Endometrial microvascular endothelial cells (primary cell): ENCODE results near the gene PTTG1IP. TPM values are rescaled to one million over a fixed set of nuclear protein-coding genes. Genes with fewer than 3 reads are reported as not detected.
"Not testable (repeated sequence)": the region's sequence is repeated elsewhere in the genome, so short reads cannot be mapped to it uniquely, and the experiment has no call there.

Source experiments
- in situ Hi-C: cut with HindIII; loops from 2 replicates; pipeline ENCODE4 v1.10.0; 2017; ENCODE audit warnings: low sequenced_read_pairs, low pct_unique_long_range_greater_than_20kb; ENCODE audit errors: inconsistent ontology term
- total RNA-seq: library from RNA; depleted of rRNA; stranded (reverse); fragments of >200 nt; gene quantifications from one replicate; pipeline ENCODE4 v1.2.3, GENCODE V29; 2015; ENCODE audit errors: inconsistent ontology term

PTTG1IP gene
- total RNA-seq: 494 TPM

GRCh38 chr21:44873356-44874239, at the start of gene PTTG1IP:
Gene PTTG1IP (minus strand): TSS chr21:44873690. CDS start chr21:44873616, 74 bp downstream.
- in situ Hi-C loops: no loop called here

GRCh38 chr21:44921928-44922327, 48.4 kb upstream of the PTTG1IP start:
- in situ Hi-C loops: no loop called here

- in situ Hi-C loops: no loop called here
These were observed 47.5 kb upstream of the PTTG1IP start, which contains the start of gene ITGB2 for GRCh38 chr21:44920694-44921604. Gene ITGB2 (minus strand): TSS chr21:44920899. CDS start chr21:44910782, 10,117 bp downstream.

- in situ Hi-C loops: no loop called here
These were observed 46.6 kb upstream of the PTTG1IP start for GRCh38 chr21:44919913-44920693.

GRCh38 chr21:44919111-44919912, 45.8 kb upstream of the PTTG1IP start:
- in situ Hi-C loops: no loop called here

- in situ Hi-C loops: no loop called here
These were observed 45.1 kb upstream of the PTTG1IP start for GRCh38 chr21:44918581-44919033.

- in situ Hi-C loops: no loop called here
These were observed 44.6 kb upstream of the PTTG1IP start for GRCh38 chr21:44918107-44918470.

- in situ Hi-C loops: no loop called here
These were observed 44.1 kb upstream of the PTTG1IP start for GRCh38 chr21:44917446-44918106.

- in situ Hi-C loops: no loop called here
These were observed 43.5 kb upstream of the PTTG1IP start for GRCh38 chr21:44916965-44917364.

GRCh38 chr21:44914176-44914874, 40.8 kb upstream of the PTTG1IP start:
- in situ Hi-C loops: no loop called here

GRCh38 chr21:44913425-44914175, 40.1 kb upstream of the PTTG1IP start:
- in situ Hi-C loops: no loop called here

- in situ Hi-C loops: not testable (repeated sequence)
These were observed 39.3 kb upstream of the PTTG1IP start for GRCh38 chr21:44912506-44913412.

- in situ Hi-C loops: no loop called here
These were observed 38.6 kb upstream of the PTTG1IP start for GRCh38 chr21:44912158-44912473.

GRCh38 chr21:44911384-44912157, 38.1 kb upstream of the PTTG1IP start:
- in situ Hi-C loops: no loop called here

GRCh38 chr21:44911068-44911383, 37.5 kb upstream of the PTTG1IP start:
- in situ Hi-C loops: no loop called here
